GM10266 (cell line): ENCODE results near the gene HEYL.

Experiments used
- DNase-seq: peaks from one replicate; pipeline ENCODE4 v3.0.0; 2012; ENCODE audit errors: extremely low spot score
- TF ChIP-seq, protein P1 (sequence below): IDR thresholded peaks from 2 replicates; pipeline ENCODE4 v1.5.1; 2012; ENCODE audit warnings: mild to moderate bottlenecking, low read depth; ENCODE audit not compliant: control insufficient read depth, insufficient read depth; ENCODE audit errors: missing control alignments

The HEYL gene

DNA sequence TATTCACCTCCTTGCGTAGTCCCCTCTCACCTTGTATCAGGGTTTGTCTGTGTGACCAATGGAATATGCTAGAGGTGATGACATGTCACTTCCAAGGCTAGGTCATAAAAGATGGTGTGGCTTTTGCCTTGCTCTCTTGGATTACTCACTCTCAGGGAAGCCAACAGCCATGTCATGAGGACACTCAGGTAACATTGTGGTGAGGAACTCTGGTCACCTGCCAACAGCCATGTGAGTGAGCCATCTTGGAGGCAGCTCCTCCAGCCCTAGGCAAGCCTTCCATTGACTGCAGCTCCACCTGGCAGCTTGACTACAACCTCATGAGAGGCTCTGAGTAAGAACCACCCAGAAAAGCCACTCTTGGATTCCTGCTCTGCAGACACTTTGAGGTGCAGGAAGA lies 11.0 kb upstream of the HEYL start:
- TF ChIP-seq, protein P1, sequence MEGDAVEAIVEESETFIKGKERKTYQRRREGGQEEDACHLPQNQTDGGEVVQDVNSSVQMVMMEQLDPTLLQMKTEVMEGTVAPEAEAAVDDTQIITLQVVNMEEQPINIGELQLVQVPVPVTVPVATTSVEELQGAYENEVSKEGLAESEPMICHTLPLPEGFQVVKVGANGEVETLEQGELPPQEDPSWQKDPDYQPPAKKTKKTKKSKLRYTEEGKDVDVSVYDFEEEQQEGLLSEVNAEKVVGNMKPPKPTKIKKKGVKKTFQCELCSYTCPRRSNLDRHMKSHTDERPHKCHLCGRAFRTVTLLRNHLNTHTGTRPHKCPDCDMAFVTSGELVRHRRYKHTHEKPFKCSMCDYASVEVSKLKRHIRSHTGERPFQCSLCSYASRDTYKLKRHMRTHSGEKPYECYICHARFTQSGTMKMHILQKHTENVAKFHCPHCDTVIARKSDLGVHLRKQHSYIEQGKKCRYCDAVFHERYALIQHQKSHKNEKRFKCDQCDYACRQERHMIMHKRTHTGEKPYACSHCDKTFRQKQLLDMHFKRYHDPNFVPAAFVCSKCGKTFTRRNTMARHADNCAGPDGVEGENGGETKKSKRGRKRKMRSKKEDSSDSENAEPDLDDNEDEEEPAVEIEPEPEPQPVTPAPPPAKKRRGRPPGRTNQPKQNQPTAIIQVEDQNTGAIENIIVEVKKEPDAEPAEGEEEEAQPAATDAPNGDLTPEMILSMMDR: no peak

DNA sequence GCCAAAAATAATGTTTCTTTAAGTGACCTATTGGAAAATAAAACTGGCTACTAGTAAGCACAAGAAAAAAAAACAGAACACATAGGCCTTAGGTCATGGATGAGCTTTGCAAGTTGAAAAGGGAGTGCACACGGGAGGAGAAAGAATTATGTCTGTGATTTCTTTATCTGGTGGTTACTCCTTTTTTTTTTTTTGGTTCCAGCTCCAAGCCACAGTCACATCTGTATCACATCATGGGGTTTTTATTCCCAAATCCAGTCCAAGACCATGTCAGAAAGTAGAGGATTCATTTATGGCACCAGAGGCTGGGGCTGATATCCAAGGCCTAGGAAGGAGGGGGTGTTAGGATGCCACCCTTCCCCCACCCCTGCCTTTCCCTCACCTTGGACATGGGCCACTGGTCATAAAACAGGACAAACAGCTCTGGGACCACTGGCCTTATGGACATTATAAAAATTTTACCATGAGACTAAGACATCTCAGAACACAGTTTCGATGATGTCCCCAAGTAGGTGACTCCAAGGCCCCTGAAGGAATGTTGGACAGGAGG lies 10.3 kb upstream of the HEYL start:
- TF ChIP-seq, protein P1: no peak
- no peak for DNase-seq

More for the DNA sequence above, 11.0 kb upstream of the HEYL start:
- no peak for DNase-seq

DNA sequence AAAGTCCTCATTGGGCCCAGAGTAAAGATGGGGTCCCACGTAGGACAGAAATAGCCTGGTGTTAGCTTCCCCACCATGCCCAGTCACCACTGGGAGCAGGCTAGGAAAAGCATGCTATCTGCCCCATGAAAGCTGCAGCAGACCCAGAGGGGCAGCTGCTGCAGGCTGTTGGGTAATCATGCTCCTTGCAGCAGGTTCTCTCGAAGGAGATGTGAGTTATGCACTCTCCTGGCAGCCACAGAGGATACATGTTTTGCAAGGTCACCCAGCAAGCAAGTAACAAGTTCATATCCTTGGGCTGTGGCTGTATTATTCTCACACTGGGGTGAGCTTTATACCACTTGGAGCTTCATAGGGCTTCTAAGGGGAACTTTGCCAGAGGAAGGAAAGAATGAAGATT lies 9.1 kb upstream of the HEYL start:
- no peak for DNase-seq
- TF ChIP-seq, protein P1: no peak

DNA sequence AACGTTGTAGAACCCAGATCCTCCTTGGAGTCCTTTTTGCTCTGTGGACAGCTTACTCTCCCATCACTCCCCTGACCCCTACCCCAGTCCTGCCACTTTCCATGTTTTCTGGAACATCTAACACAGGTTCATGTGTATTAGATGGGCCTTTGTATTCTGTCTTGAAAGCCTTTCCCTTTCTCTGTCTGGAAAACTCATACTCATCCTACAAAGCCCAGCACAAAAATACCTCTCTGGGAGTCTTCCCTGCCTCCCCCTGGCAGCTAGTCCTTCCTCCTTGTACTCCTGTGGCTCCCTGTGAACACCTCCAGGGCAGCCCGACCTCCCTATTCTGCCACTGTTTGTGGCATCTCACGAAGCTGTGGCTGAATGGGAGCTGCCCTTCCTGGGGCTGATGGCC lies 7.8 kb upstream of the HEYL start:
- TF ChIP-seq, protein P1: no peak

DNA sequence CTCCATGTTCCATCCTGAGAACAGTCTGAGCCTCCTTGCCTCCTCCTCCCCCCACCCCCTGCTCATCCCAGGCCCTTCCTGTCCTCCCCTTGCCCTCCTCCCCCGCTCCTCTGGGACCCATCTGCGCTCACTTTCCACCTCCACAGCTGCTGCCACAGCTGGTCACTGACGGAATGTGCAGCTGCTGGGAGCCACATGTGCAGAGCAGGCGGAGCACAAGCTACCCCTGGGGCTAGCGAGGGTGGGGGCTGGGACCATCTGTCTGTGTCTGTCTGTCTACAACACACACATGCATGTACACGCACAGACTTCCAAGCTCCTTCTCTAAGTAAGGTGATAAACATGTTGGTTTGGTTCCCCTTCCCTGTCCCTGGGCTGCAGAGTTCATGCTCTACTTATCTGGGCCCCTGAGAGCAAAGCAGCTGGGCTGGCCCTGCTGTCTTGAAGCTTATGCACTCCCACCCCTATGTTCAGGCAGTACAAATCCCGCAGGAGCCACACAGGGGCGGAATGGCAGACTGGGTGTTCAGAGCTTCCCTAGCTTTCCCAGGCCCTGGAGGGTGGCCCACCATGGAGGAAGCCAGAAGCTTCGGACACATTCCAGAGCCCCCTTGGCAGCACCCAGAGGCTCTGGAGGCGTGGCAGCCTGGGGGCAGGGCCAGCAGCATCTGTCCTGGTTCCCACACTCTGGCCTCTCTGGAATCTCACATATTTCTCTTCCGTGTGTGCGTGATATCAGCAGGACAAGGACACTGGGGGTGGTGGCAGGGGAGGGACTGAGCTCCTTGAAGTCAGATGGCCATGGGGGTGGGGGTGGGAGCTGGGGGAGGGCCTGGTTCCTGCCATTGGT lies 7.0 kb upstream of the HEYL start:
- TF ChIP-seq, protein P1: no peak
- DNase-seq: no peak

More for the DNA sequence above, 7.8 kb upstream of the HEYL start:
- no peak for DNase-seq

DNA sequence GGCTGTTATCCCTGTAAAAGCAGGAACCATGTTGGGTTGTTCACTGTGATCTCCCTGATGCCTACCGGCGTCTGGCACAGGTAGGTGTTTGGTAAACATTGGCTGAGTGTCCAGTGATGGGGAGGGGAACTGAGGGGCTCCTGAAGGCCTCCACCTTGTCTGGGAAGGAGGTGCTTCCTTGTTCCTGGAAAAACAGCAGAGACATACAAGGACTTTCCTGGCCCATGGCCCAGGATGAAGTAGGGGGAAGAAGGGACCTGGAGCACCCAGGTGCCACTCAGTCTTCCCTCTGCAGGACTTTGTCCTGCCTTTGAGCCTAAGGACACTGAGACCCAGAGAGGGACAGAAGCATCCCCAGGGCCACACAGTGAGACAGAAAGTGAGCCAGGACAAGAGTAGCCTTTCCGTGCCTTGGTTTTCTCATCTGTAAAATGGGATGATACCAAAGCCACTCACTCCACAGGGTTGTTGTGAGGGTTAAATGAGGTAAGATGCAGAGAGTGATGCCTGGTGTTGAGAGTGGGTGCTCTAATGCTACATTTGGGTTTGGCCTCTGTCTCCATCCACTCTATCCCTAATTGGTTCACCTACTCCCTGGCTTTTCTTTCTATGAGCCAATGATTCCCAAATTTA lies 6.1 kb upstream of the HEYL start:
- TF ChIP-seq, protein P1: no peak
- DNase-seq: no peak

DNA sequence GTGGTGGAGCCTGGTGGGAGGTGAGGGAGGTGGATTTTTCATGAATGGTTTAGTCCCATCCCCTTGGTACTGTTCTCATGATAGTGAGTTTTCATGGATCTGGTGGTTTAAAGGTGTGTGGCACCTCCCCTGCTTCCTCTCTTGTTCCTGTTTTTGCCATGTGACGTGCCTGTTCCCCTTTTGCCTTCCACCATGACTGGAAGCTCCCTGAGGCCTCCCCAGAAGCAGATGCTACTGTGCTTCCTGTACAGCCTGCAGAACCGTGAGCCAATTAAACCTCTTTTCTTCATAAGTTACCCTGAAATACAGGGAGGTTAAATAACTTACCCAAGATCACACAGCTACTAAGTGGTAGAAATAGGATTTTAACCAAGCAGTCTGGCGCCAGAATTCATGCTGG lies 4.3 kb upstream of the HEYL start:
- TF ChIP-seq, protein P1: no peak
- DNase-seq: no peak
